Astrocyte (in vitro differentiated cells and primary cell): ENCODE measurements around the gene VAT1L.

Experiments used
- EZH2 ChIP-seq: IDR thresholded peaks from 2 replicates; pipeline ENCODE4 v1.6.1; 2012; ENCODE audit warnings: mild to moderate bottlenecking, low read length, inconsistent platforms; ENCODE audit not compliant: insufficient read depth
- TF ChIP-seq, protein P1 (sequence below): IDR thresholded peaks from 2 replicates; pipeline ENCODE4 v1.5.1; 2011; ENCODE audit warnings: low read depth, mild to moderate bottlenecking, inconsistent platforms, low read length, moderate library complexity; ENCODE audit not compliant: insufficient read depth

DNA sequence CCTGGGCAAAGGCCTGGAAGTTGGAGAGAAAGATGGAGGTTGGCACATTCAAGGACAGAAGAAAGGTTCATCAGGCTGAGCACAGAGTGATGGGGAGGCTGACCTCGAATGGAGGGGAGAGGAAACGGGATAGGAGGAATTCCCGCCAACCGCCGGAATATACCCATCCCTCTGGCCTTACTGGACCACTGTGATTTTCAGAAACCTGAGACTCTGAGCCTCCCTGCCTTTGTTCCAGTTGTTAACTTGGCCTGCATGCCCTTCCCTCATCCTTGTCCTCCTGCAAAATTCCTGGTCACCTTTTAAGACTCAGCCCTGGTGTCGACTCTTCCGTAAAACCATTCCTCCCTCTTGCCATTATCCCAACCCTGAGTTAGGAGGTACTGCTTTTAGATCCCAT is 107.6 kb downstream of the VAT1L start:
- no peak for TF ChIP-seq EZH2
- TF ChIP-seq, protein P1, sequence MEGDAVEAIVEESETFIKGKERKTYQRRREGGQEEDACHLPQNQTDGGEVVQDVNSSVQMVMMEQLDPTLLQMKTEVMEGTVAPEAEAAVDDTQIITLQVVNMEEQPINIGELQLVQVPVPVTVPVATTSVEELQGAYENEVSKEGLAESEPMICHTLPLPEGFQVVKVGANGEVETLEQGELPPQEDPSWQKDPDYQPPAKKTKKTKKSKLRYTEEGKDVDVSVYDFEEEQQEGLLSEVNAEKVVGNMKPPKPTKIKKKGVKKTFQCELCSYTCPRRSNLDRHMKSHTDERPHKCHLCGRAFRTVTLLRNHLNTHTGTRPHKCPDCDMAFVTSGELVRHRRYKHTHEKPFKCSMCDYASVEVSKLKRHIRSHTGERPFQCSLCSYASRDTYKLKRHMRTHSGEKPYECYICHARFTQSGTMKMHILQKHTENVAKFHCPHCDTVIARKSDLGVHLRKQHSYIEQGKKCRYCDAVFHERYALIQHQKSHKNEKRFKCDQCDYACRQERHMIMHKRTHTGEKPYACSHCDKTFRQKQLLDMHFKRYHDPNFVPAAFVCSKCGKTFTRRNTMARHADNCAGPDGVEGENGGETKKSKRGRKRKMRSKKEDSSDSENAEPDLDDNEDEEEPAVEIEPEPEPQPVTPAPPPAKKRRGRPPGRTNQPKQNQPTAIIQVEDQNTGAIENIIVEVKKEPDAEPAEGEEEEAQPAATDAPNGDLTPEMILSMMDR, result no peak
